Measurements from ENCODE around the gene SPRY2.

Gene SPRY2

DNA sequence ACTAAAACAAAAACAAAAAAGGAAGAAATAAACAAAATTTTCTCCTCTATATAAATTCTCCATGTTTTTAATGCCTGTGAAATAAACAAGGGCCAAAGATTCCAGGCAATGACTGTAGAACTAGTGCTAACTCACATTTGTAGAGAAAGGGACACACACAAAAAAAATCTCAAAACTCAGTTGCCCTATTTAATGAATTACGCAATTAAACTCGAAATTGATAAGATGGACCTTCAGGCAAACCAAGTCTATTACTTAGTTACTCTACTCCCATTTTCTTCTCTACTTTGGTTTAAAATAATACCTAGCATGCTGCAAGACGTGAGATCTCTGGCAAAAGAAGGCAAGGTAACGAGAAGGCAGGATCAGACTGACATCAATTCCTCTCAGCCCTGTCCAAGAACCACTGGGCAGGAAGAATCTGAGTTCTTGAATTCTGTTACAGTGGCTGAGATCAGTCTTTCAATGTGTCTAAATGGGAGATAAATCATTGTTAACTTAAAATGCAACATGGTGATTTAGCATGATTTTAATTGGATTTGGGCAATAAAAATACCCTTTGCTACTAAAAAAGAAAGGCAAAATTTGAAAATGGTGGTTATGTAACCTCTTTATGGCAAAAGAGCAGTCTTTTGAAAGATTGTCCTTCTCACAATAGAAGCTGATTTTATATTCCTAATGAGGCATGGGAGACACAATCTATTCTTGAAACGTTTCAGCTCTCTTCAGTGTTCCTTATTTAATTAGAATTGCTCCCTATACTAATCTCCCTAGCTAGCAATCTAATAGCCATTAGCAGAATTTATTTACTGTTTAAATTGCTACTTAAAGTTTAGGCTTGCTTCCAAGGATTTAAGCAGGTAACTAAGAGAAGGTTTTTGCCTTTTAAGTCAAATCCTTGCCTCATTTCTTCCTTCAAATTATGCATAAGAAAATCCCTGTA, 25.9 kb downstream of the SPRY2 start:
- no peak overlapping the region for H3K4me3 ChIP-seq (ENCODE audit: low read depth, low read length)

GRCh38 chr13:80313668-80314256, 27.2 kb downstream of the SPRY2 start:
- no peak overlapping the region for H3K4me3 ChIP-seq (ENCODE audit: low read depth, low read length)

GRCh38 chr13:80312967-80313366, 28.0 kb downstream of the SPRY2 start:
- H3K4me3 ChIP-seq (ENCODE audit: low read depth, low read length) = no peak overlapping the region

DNA sequence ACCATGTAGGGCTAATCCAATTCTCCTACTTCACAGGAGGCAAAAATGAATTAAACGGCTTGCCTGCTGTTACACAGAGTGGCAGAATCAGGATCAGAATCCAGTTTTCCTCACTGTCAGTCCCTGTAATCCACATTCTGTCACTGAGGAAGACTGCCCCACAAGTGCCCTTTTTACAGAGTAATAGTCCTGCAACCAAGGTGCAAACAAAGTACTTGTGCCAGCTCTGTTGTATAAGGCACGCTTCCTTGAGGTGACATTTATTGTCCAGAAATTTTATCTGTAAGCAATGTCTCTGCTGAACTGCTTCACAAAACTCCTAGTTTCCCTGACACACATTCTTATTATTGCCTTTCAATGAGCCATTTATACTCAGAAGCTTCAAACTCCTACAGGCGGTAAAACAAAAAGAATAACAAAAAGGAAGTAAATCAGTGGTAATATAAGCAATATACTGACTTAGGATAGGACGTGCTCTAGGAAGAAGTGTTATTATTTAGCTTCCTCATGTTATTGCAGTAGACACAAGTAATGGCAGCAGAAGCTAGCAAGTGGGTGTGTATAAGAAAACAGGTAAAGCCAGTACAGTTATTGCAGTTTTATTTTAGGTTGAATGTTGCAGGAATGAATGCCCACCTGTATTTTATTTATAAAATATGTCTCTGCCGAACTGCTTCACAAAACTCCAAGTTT, 28.8 kb downstream of the SPRY2 start:
- no peak overlapping the region for H3K4me3 ChIP-seq (ENCODE audit: low read depth, low read length)

GRCh38 chr13:80309926-80310325, 31.0 kb downstream of the SPRY2 start:
- H3K4me3 ChIP-seq (ENCODE audit: low read depth, low read length) = no peak overlapping the region

DNA sequence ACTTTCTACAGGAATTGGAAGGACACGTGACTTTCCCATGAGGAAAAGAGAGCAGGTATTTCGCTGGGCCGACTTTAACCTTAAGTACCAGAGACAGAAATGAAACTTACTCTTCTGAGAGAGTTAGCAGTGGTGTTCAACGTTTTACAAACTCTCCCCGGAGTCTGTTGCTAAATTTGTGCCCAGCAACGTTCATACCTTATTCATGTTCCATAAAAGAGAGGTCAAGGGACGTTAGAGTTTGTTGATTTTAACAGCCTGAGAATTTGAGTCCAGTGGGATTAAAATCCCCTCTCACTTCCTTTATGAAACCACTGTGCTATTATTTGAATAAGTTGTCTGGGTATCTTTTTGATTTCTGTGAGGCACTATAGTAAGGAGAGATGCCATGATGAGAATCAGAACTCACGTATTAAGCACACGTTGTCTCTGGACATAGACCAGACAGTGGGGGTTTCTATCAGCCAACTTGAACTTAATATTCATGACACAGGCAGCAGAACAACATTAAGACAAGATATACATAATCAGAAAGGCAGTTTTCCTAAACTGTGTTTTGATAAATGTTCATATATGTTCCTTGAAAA, 33.4 kb downstream of the SPRY2 start:
- H3K4me3 ChIP-seq (ENCODE audit: low read depth, low read length) = no peak overlapping the region

GRCh38 chr13:80306337-80306972, 34.5 kb downstream of the SPRY2 start:
- no peak overlapping the region for H3K4me3 ChIP-seq (ENCODE audit: low read depth, low read length)

- no peak overlapping the region for H3K4me3 ChIP-seq (ENCODE audit: low read depth, low read length)
Measured at GRCh38 chr13:80305737-80306136, 35.2 kb downstream of the SPRY2 start.

- no peak overlapping the region for H3K4me3 ChIP-seq (ENCODE audit: low read depth, low read length)
Measured at GRCh38 chr13:80303225-80303811, 37.6 kb downstream of the SPRY2 start.

DNA sequence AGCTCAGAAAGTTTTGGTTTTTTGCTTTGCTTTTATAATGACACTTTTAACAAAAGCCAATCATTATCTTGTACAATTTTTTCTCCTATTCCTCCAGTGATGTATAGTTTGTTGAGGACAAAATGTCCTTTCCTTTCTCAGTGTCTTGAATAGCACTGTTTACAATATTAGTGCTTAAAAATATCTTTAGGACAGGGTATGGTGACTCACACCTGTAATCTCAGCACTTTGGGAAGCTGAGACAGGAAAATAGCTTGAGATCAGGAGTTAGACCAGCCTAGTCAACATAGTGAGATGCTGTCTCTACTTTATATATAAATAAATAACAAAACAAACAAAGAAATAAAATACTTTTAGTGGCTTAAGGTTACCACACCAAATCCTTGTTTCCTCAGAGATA, 41.9 kb downstream of the SPRY2 start:
- H3K4me3 ChIP-seq (ENCODE audit: low read depth, low read length) = no peak overlapping the region

GRCh38 chr13:80297503-80297902, 43.4 kb downstream of the SPRY2 start:
- H3K4me3 ChIP-seq (ENCODE audit: low read depth, low read length) = no peak overlapping the region

GRCh38 chr13:80297094-80297493, 43.8 kb downstream of the SPRY2 start:
- H3K4me3 ChIP-seq (ENCODE audit: low read depth, low read length) = no peak overlapping the region

GRCh38 chr13:80296638-80297037, 44.3 kb downstream of the SPRY2 start:
- H3K4me3 ChIP-seq (ENCODE audit: low read depth, low read length) = no peak overlapping the region

GRCh38 chr13:80290591-80290990, 50.3 kb downstream of the SPRY2 start:
- no peak overlapping the region for H3K4me3 ChIP-seq (ENCODE audit: low read depth, low read length)
